ENCODE results near the gene SAMD8. TPM values are rescaled to one million over a fixed set of nuclear protein-coding genes. Genes with fewer than 3 reads are reported as not detected.

The SAMD8 gene
- total and polyA plus RNA-seq, 2 of the 8 experiments (the other 6 are each of a cell fraction or from before 2014, with no cell fraction given): 11.7 to 20.9 TPM

GRCh38 chr10:75099952-75100763 is 11.3 kb upstream of the SAMD8 start (continued):
- TF ChIP-seq RFX5 (IDR thresholded peaks at IDR 0.05; ENCODE audit: borderline replicate concordance, low read depth, low read length) (no peak), EP300 (IDR thresholded peaks at IDR 0.05; ENCODE audit: borderline replicate concordance in 1 of 2, low read depth in 2 of 2, low read length in 2 of 2) (no peak), TEAD4 (IDR thresholded peaks at IDR 0.05; ENCODE audit: low read depth, low read length) (no peak), SP2 (IDR thresholded peaks at IDR 0.05; ENCODE audit: low read length) (no peak), YY1 (IDR thresholded peaks at IDR 0.05; ENCODE audit: low read depth, low read length) (0 out of 2 replicates have a peak, but pooled peaks have one; percentile 13), MAX (IDR thresholded peaks at IDR 0.05) (no peak), RBBP5 (IDR thresholded peaks at IDR 0.05; ENCODE audit: borderline replicate concordance, low read depth, low read length) (peak; percentile 20; the same call in 1 of the 2 replicates), TBP (IDR thresholded peaks at IDR 0.05; ENCODE audit: low read depth, low read length) (no peak), CHD7 (IDR thresholded peaks at IDR 0.05; ENCODE audit: insufficient replicate concordance, low read length) (no peak), MAFK (IDR thresholded peaks at IDR 0.05; ENCODE audit: low read depth, low read length) (no peak)

All from H1 (cell line).